Smooth muscle cell (in vitro differentiated cells): Measurements from ENCODE around the gene CXCL1. TPM values are rescaled to one million over a fixed set of nuclear protein-coding genes. Genes with fewer than 3 reads are reported as not detected.

Experiments
- DNase-seq: peaks from one replicate; lab custom pipeline; 2025; ENCODE audit not compliant: unreplicated experiment; lab: John Stamatoyannopoulos, UW
- H2AFZ ChIP-seq: fragments of 200-600 bp; sonication (generic); 2 replicates; pipeline ENCODE4 v1.6.0; 2016; ENCODE audit warnings: antibody characterized with exemption, low read depth, mild to moderate bottlenecking
- H3F3A ChIP-seq: fragments of 200-600 bp; sonication (generic); 2 replicates; pipeline ENCODE4 v1.6.0; 2017; ENCODE audit warnings: antibody characterized with exemption, low read depth
- H3K27ac ChIP-seq: fragments of 200-600 bp; sonication (generic); 2 replicates; pipeline ENCODE4 v1.5.1; 2016; ENCODE audit warnings: low read depth, mild to moderate bottlenecking
- H3K27me3 ChIP-seq: fragments of 200-600 bp; sonication (generic); 2 replicates; pipeline ENCODE4 v1.6.1; 2016; ENCODE audit warnings: low read depth, mild to moderate bottlenecking
- H3K36me3 ChIP-seq: fragments of 200-600 bp; sonication (generic); 2 replicates; pipeline ENCODE4 v1.5.1; 2016; ENCODE audit warnings: low read depth
- H3K4me1 ChIP-seq: fragments of 200-600 bp; sonication (generic); 2 replicates; pipeline ENCODE4 v1.5.1; 2016; ENCODE audit warnings: low read depth
- H3K4me2 ChIP-seq: fragments of 200-600 bp; sonication (generic); 2 replicates; pipeline ENCODE4 v1.6.0; 2016; ENCODE audit warnings: mild to moderate bottlenecking
- H3K4me3 ChIP-seq: fragments of 200-600 bp; sonication (generic); 2 replicates; pipeline ENCODE4 v1.5.1; 2016; ENCODE audit warnings: mild to moderate bottlenecking
- H3K79me2 ChIP-seq: fragments of 200-600 bp; sonication (generic); 2 replicates; pipeline ENCODE4 v1.6.0; 2016; ENCODE audit warnings: low read depth, mild to moderate bottlenecking
- H3K9ac ChIP-seq: fragments of 200-600 bp; sonication (generic); 2 replicates; pipeline ENCODE4 v1.6.0; 2016; ENCODE audit warnings: low read depth
- H3K9me3 ChIP-seq: fragments of 200-600 bp; sonication (generic); replicated peaks from 2 replicates; pipeline ENCODE4 v1.5.1; 2016; ENCODE audit warnings: low read depth
- H4K20me1 ChIP-seq: fragments of 200-600 bp; sonication (generic); 2 replicates; pipeline ENCODE4 v1.6.0; 2016; ENCODE audit warnings: low read depth
- CTCF ChIP-seq: fragments of 200-600 bp; sonication (generic); IDR thresholded peaks from 2 replicates; pipeline ENCODE4 v1.5.1; 2017; ENCODE audit warnings: borderline replicate concordance, mild to moderate bottlenecking, antibody characterized with exemption; ENCODE audit not compliant: insufficient read depth, poor library complexity, severe bottlenecking
- WGBS: methylation state at CpG from one replicate; pipeline ENCODE4 v1.1.7; 2016; ENCODE audit warnings: low lambda C conversion rate; 5-methylcytosine and 5-hydroxymethylcytosine counted together
- polyA plus RNA-seq: library from polyadenylated mRNA; unstranded; fragments of >200 nt; fragmentation: Nextera tagmentation; extraction: Ambion mirVana; gene quantifications from 2 replicates; pipeline ENCODE4 v1.2.1, GENCODE V29; 2016
- total RNA-seq: library from RNA; depleted of rRNA; stranded (reverse); fragments of >200 nt; gene quantifications from 2 replicates; pipeline ENCODE4 v1.2.3, GENCODE V29; 2014

The CXCL1 gene
- total and polyA plus RNA-seq, 2 experiments from 2014 or later = 20.9 to 23.2 TPM

GRCh38 chr4:73919691-73920090, 50.5 kb downstream of the CXCL1 start:
- Histone ChIP-seq H3K9ac (no peak overlapping the region), H2AFZ (no peak overlapping the region), H3K27me3 (no peaks in the 10 kb centered on the region), H3F3A (peaks cover 13% of the 10 kb centered on the region), H3K4me1 (peaks cover 14% of the 10 kb centered on the region), H3K27ac (peak overlapping the region; percentile 6), H4K20me1 (no peaks in the 10 kb centered on the region), H3K79me2 (no peaks in the 10 kb centered on the region), H3K36me3 (no peaks in the 10 kb centered on the region), H3K4me2 (no peak overlapping the region), H3K4me3 (no peak overlapping the region), H3K9me3 (no peaks in the 10 kb centered on the region)
- WGBS = 86% methylated on average over 3 of the region's 3 CpGs
- no peak for DNase-seq
- no peak for TF ChIP-seq CTCF

Other genes starting within 250 kb of the CXCL1 start
- gene RASSF6, start 249.0 kb upstream of the CXCL1 start, total RNA-seq = 0.09 TPM in 1 of 2 replicates, not detected in the other
- gene RASSF6, start 249.0 kb upstream of the CXCL1 start, polyA plus RNA-seq = 0.28 TPM in 1 of 2 replicates, not detected in the other
- 28.7 and 37.9 TPM in 2 replicates for gene CXCL8, start 128.8 kb upstream of the CXCL1 start, total RNA-seq
- gene CXCL8, start 128.8 kb upstream of the CXCL1 start, polyA plus RNA-seq = 8.7 and 10.2 TPM in 2 replicates
- 24.1 and 31.7 TPM in 2 replicates for gene CXCL6, start 32.7 kb upstream of the CXCL1 start, total RNA-seq
- gene CXCL6, start 32.7 kb upstream of the CXCL1 start, polyA plus RNA-seq = 24.4 and 30.6 TPM in 2 replicates
- not detected in 2 replicates for gene PF4V1, start 16.1 kb upstream of the CXCL1 start, total RNA-seq
- gene PF4V1, start 16.1 kb upstream of the CXCL1 start, polyA plus RNA-seq = 0.35 TPM in 1 of 2 replicates, not detected in the other
- gene PF4, start 112.6 kb downstream of the CXCL1 start, total RNA-seq = 2.3 TPM in 1 of 2 replicates, not detected in the other
- gene PF4, start 112.6 kb downstream of the CXCL1 start, polyA plus RNA-seq = 1.9 and 5.8 TPM in 2 replicates
- not detected in 2 replicates for gene PPBP, start 118.8 kb downstream of the CXCL1 start, total RNA-seq
- gene PPBP, start 118.8 kb downstream of the CXCL1 start, polyA plus RNA-seq = 0.26 TPM in 1 of 2 replicates, not detected in the other
- gene CXCL5, start 129.3 kb downstream of the CXCL1 start, total RNA-seq = 2.8 and 3.7 TPM in 2 replicates
- gene CXCL5, start 129.3 kb downstream of the CXCL1 start, polyA plus RNA-seq = 2.5 and 4.2 TPM in 2 replicates
- gene CXCL3, start 169.3 kb downstream of the CXCL1 start, total RNA-seq = 0.63 and 1.6 TPM in 2 replicates
- 3.2 and 5.6 TPM in 2 replicates for gene CXCL3, start 169.3 kb downstream of the CXCL1 start, polyA plus RNA-seq
- 11.3 and 16.1 TPM in 2 replicates for gene CXCL2, start 229.8 kb downstream of the CXCL1 start, total RNA-seq
- gene CXCL2, start 229.8 kb downstream of the CXCL1 start, polyA plus RNA-seq = 15.2 and 26.1 TPM in 2 replicates